HepG2 (cell line): ENCODE measurements around the gene STAT4. TPM values are rescaled to one million over a fixed set of nuclear protein-coding genes. Genes with fewer than 3 reads are reported as not detected.

Experiments
- ATAC-seq: fragments of 200-7000 bp; cut with Tn5 transposase; 3 replicates; pipeline ENCODE4 v1.9.1; 2020; ENCODE audit warnings: mild to moderate bottlenecking, moderate library complexity
- BruUV-seq: library from RNA; stranded (reverse); fragments of 400-500 nt; replicated peaks from 2 replicates; lab custom pipeline; 2021; lab: Mats Ljungman, UMichigan
- CTCF ChIA-PET: fragments of 300-600 bp; formaldehyde crosslinking; extraction: SDS; loops from one replicate; lab custom pipeline; 2021; ENCODE audit warnings: low total read pairs, inconsistent platforms, low intra/inter-chr PET ratio; lab: Yijun Ruan, JAX
- POLR2A ChIA-PET: fragments of 350-600 bp; sonication (Branson Sonifier 250); formaldehyde crosslinking; loops from one replicate; lab custom pipeline; 2020; ENCODE audit warnings: antibody characterized with exemption, inconsistent platforms; lab: Yijun Ruan, JAX
- DNase-seq: peaks from one replicate; pipeline ENCODE4 v3.0.0-alpha.2; 2015; ENCODE audit warnings: low spot score
- FAIRE-seq: peaks from 3 replicates; lab custom pipeline; 2011; peaks lifted over from hg19 to GRCh38; lab: Jason Lieb, UNC
- H2AFZ ChIP-seq: one replicate; pipeline ENCODE4 v1.6.1; 2011; ENCODE audit warnings: low read length, inconsistent platforms
- H3K27ac ChIP-seq: fragments of 300-600 bp; 3 replicates; pipeline ENCODE4 v1.8.0; 2011; ENCODE audit warnings: mixed run types, mild to moderate bottlenecking, mixed read lengths, low read length, inconsistent platforms; ENCODE audit not compliant: insufficient read depth; ENCODE audit errors: extremely low read length
- H3K27me3 ChIP-seq, 2 experiments: fragments of 200-600 bp in 1 of 2; 2 replicates in 1 of 2; 3 replicates in 1 of 2; pipeline versions ENCODE4 v1.6.0 to v1.8.0; 2011; ENCODE audit warnings: low read length in 2 of 2, mild to moderate bottlenecking in 2 of 2, moderate library complexity in 2 of 2, inconsistent platforms in 1 of 2; ENCODE audit not compliant: insufficient read depth in 2 of 2, control insufficient read depth in 1 of 2
- H3K36me3 ChIP-seq, 2 experiments: fragments of 200-600 bp in 1 of 2; replicated peaks in 1 of 2; 2 replicates in 1 of 2; 3 replicates in 1 of 2; pipeline versions ENCODE4 v1.5.1 to v1.8.0; 2011; ENCODE audit warnings: low read length in 2 of 2, inconsistent platforms in 1 of 2; ENCODE audit not compliant: insufficient read depth in 2 of 2, control insufficient read depth in 1 of 2
- H3K4me1 ChIP-seq: 2 replicates; pipeline ENCODE4 v1.5.1; 2012; ENCODE audit warnings: low read length, inconsistent platforms; ENCODE audit not compliant: insufficient read depth
- H3K4me2 ChIP-seq: 2 replicates; pipeline ENCODE4 v1.6.0; 2011; ENCODE audit warnings: low read depth, low read length, inconsistent platforms
- H3K4me3 ChIP-seq, 3 experiments: fragments of 200-600 bp in 1 of 3; sonication (generic), shearing (Covaris generic) in 1 of 3; replicated peaks in 1 of 3; 2 replicates each; pipeline ENCODE4 v1.5.1; 2011 to 2016; ENCODE audit warnings: low read length in 3 of 3, inconsistent platforms in 2 of 3, low read depth in 2 of 3, mild to moderate bottlenecking in 2 of 3, control low read depth in 1 of 3, mixed read lengths in 1 of 3; ENCODE audit not compliant: insufficient read depth in 1 of 3
- H3K79me2 ChIP-seq: one replicate; pipeline ENCODE4 v1.6.1; 2011; ENCODE audit warnings: low read length, inconsistent platforms; ENCODE audit not compliant: insufficient read depth
- H3K9ac ChIP-seq: 2 replicates; pipeline ENCODE4 v1.6.0; 2011; ENCODE audit warnings: mild to moderate bottlenecking, low read depth, low read length, inconsistent platforms; ENCODE audit not compliant: insufficient read depth
- H3K9me3 ChIP-seq: 2 replicates; pipeline ENCODE4 v1.5.1; 2012; ENCODE audit warnings: mild to moderate bottlenecking, low read length
- H4K20me1 ChIP-seq: 2 replicates; pipeline ENCODE4 v1.6.0; 2011; ENCODE audit warnings: inconsistent platforms, mild to moderate bottlenecking, low read length, moderate library complexity; ENCODE audit not compliant: insufficient read depth
- ARNT ChIP-seq: fragments of 450-650 bp; IDR thresholded peaks from 2 replicates; pipeline ENCODE4 v1.6.1; 2017
- HOXA5 ChIP-seq: sonication (generic); formaldehyde crosslinking; IDR thresholded peaks from 2 replicates; pipeline ENCODE4 v1.4.0; 2020; ENCODE audit warnings: missing genetic modification reagents
- JARID2 ChIP-seq: sonication (generic); formaldehyde crosslinking; IDR thresholded peaks from 2 replicates; pipeline ENCODE4 v1.8.1; 2023; ENCODE audit warnings: missing genetic modification reagents, inconsistent platforms; ENCODE audit not compliant: insufficient replicate concordance
- KLF9 ChIP-seq: IDR thresholded peaks from 2 replicates; pipeline ENCODE4 v1.6.1; 2016; ENCODE audit warnings: low read depth
- MAFF ChIP-seq: IDR thresholded peaks from 2 replicates; pipeline ENCODE4 v1.6.1; 2011; ENCODE audit warnings: low read depth, low read length, improper control_type of control experiment
- SMC3 ChIP-seq: IDR thresholded peaks from 2 replicates; pipeline ENCODE4 v1.6.1; 2011; ENCODE audit warnings: low read length, improper control_type of control experiment
- SOX6 ChIP-seq, 2 experiments: fragments of 450-650 bp in 1 of 2; sonication (generic) in 1 of 2; formaldehyde crosslinking in 1 of 2; IDR thresholded peaks; 2 replicates each; pipeline versions ENCODE4 v1.4.0 to v1.6.1; 2017 to 2020; ENCODE audit warnings: antibody characterized with exemption in 1 of 2, mild to moderate bottlenecking in 1 of 2, missing genetic modification reagents in 1 of 2
- SRF ChIP-seq: IDR thresholded peaks from 2 replicates; pipeline ENCODE4 v1.6.1; 2011; ENCODE audit warnings: mild to moderate bottlenecking, low read depth, low read length, moderate library complexity
- TERF1 ChIP-seq: sonication (generic); formaldehyde crosslinking; IDR thresholded peaks from 2 replicates; pipeline ENCODE4 v1.8.0; 2022; ENCODE audit warnings: mild to moderate bottlenecking, missing genetic modification reagents, moderate library complexity
- THAP9 ChIP-seq: sonication (generic); formaldehyde crosslinking; IDR thresholded peaks from 2 replicates; pipeline ENCODE4; 2020; ENCODE audit warnings: missing genetic modification reagents, mild to moderate bottlenecking, borderline replicate concordance
- ZFYVE20 ChIP-seq: sonication (generic); formaldehyde crosslinking; IDR thresholded peaks from 2 replicates; pipeline ENCODE4 v1.8.0; 2023; ENCODE audit warnings: low read depth, mild to moderate bottlenecking, moderate library complexity, missing genetic modification reagents, borderline replicate concordance
- ZHX1 ChIP-seq: sonication (generic); formaldehyde crosslinking; IDR thresholded peaks from 2 replicates; pipeline ENCODE4 v1.8.1; 2022; ENCODE audit warnings: low read depth, mild to moderate bottlenecking, missing genetic modification reagents
- ZNF121 ChIP-seq: sonication (generic); formaldehyde crosslinking; IDR thresholded peaks from 2 replicates; pipeline ENCODE4 v1.5.0; 2020; ENCODE audit warnings: mild to moderate bottlenecking, missing genetic modification reagents
- ZNF317 ChIP-seq: sonication (generic); formaldehyde crosslinking; IDR thresholded peaks from 2 replicates; pipeline ENCODE4 v1.5.0; 2020; ENCODE audit warnings: mild to moderate bottlenecking, missing genetic modification reagents
- ZNF629 ChIP-seq: sonication (generic); formaldehyde crosslinking; conservative IDR thresholded peaks from 2 replicates; pipeline ENCODE4 v1.5.0; 2020; ENCODE audit warnings: missing genetic modification reagents
- ZUFSP ChIP-seq: sonication (generic); formaldehyde crosslinking; IDR thresholded peaks from 2 replicates; pipeline ENCODE4 v1.9.0; 2021; ENCODE audit warnings: missing genetic modification reagents, mild to moderate bottlenecking, borderline replicate concordance
- ZZZ3 ChIP-seq: sonication (generic); formaldehyde crosslinking; IDR thresholded peaks from 2 replicates; pipeline ENCODE4 v1.4.0; 2020; ENCODE audit warnings: missing genetic modification reagents, mild to moderate bottlenecking, borderline replicate concordance
- WGBS: methylation state at CpG from one replicate; pipeline ENCODE4 v1.1.6; 2017; ENCODE audit warnings: low lambda C conversion rate; 5-methylcytosine and 5-hydroxymethylcytosine counted together
- in situ Hi-C: cut with HindIII; loops from 2 replicates; pipeline ENCODE4 v1.10.0; 2017; ENCODE audit warnings: low pct_unique_long_range_greater_than_20kb; ENCODE audit not compliant: extremely low pct_ligation_motif_present
- intact Hi-C: fragments of 100-400 bp; cut with micrococcal nuclease; formaldehyde crosslinking; loops from one replicate; pipeline ENCODE4 v1.10.0; 2022; ENCODE audit not compliant: unreplicated experiment
- polyA plus RNA-seq, 8 experiments: library from polyadenylated mRNA; depleted of rRNA in 3 of 8; stranded (reverse) in 7 of 8; unstranded in 1 of 8; fragments of >200 nt; fragmentation: Illumina TruSeq in 4 of 8; extraction: Trizol in 4 of 8; gene quantifications; 2 replicates each; pipeline versions ENCODE4 v1.2.1 to v1.2.3, GENCODE V29; 2011 to 2016; ENCODE audit warnings: low read depth in 4 of 8, missing spikeins in 1 of 8, mixed read lengths in 1 of 8; ENCODE audit not compliant: insufficient read depth in 1 of 8
- total RNA-seq, 5 experiments: library from RNA; depleted of rRNA; stranded (reverse); fragments of >200 nt; fragmentation: Illumina TruSeq; extraction: Trizol; gene quantifications; 2 replicates each; pipeline ENCODE4 v1.2.3, GENCODE V29; 2016; ENCODE audit warnings: low read depth in 1 of 5

The STAT4 gene
- total and polyA plus RNA-seq, 2 of the 13 experiments (the other 11 are each of a cell fraction or from before 2014, with no cell fraction given): 0.37 TPM; not detected in 1

- Histone ChIP-seq H3K27ac (no peak overlapping the region), H2AFZ (no peak overlapping the region), H3K4me2 (no peak overlapping the region), H3K27me3 (no peaks in the 10 kb centered on the region), H3K9me3 (no peaks in the 10 kb centered on the region), H4K20me1 (no peaks in the 10 kb centered on the region), H3K36me3 (no peaks in the 10 kb centered on the region), H3K4me3 (no peak overlapping the region), H3K79me2 (no peaks in the 10 kb centered on the region), H3K4me1 (no peaks in the 10 kb centered on the region), H3K9ac (no peak overlapping the region)
- in situ Hi-C loops (no loop called here), intact Hi-C loops (no loop called here)
- ATAC-seq: no peak; the same call in 2 of the 3 replicates
- no peak for DNase-seq
- ChIA-PET POLR2A (no interaction called here), CTCF (no interaction called here)
- no TSS peak for BruUV-seq
- 0% methylated on average over 2 of the region's 2 CpGs for WGBS
- no peak for FAIRE-seq
- no peak for TF ChIP-seq ZNF317
- no peak for TF ChIP-seq THAP9 (CRISPR knock-in tag)
- TF ChIP-seq MAFF: no peak
- no peak for TF ChIP-seq ZNF629 (CRISPR knock-in tag)
- TF ChIP-seq HOXA5: no peak
- TF ChIP-seq ZUFSP: no peak
- TF ChIP-seq SRF: no peak
- no peak for TF ChIP-seq ZZZ3
- TF ChIP-seq ARNT: no peak
- TF ChIP-seq ZFYVE20 (CRISPR knock-in tag): no peak
- no peak for TF ChIP-seq KLF9 (CRISPR knock-in tag)
- TF ChIP-seq JARID2 (CRISPR knock-in tag): no peak
- no peak for TF ChIP-seq ZHX1 (CRISPR knock-in tag)
- TF ChIP-seq TERF1 (CRISPR knock-in tag): no peak
- no peak for TF ChIP-seq SOX6 (IDR thresholded peaks at IDR 0.05)
- no peak for TF ChIP-seq SOX6 (CRISPR knock-in tag; IDR thresholded peaks at IDR 0.05)
- no peak for TF ChIP-seq SMC3
- no peak for TF ChIP-seq ZNF121 (CRISPR knock-in tag)
Measured at GRCh38 chr2:191176801-191177438, 26.1 kb upstream of the STAT4 start.
